Caco-2 (cell line): ENCODE data around the gene CPED1. TPM values are rescaled to one million over a fixed set of nuclear protein-coding genes. Genes with fewer than 3 reads are reported as not detected.

ENCODE experiments used
- BruUV-seq: library from RNA; stranded (reverse); fragments of 400-500 nt; replicated peaks from 2 replicates; lab custom pipeline; 2021; lab: Mats Ljungman, UMichigan
- CTCF ChIA-PET: fragments of 300-600 bp; sonication (Branson Sonifier 250); formaldehyde crosslinking; loops from one replicate; lab custom pipeline; 2022; ENCODE audit warnings: antibody characterized with exemption; lab: Charles Lee
- POLR2A ChIA-PET: fragments of 300-600 bp; sonication (Branson Sonifier 250); formaldehyde crosslinking; loops from one replicate; lab custom pipeline; 2022; ENCODE audit warnings: antibody characterized with exemption; lab: Charles Lee
- DNase-seq, 2 experiments: peaks; one replicate each; pipeline versions ENCODE4 v3.0.0 to v3.0.0-alpha.2; 2020 to 2022
- H3K27me3 ChIP-seq: replicated peaks from 2 replicates; pipeline ENCODE4 v1.6.0; 2011; ENCODE audit warnings: low read length; ENCODE audit not compliant: control insufficient read depth, insufficient read depth
- H3K36me3 ChIP-seq: 2 replicates; pipeline ENCODE4 v1.5.1; 2011; ENCODE audit warnings: low read length; ENCODE audit not compliant: control insufficient read depth, insufficient read depth
- H3K4me1 ChIP-seq: fragments of 250-450 bp; sonication (Bioruptor Pico); 2 replicates; pipeline ENCODE4 v1.5.1; 2020; ENCODE audit warnings: mild to moderate bottlenecking
- H3K4me3 ChIP-seq: 2 replicates; pipeline ENCODE4 v1.5.1; 2011; ENCODE audit warnings: low read depth, mild to moderate bottlenecking, control low read depth, low read length
- H3K9me3 ChIP-seq: fragments of 250-450 bp; sonication (Bioruptor Pico); 2 replicates; pipeline ENCODE4 v1.5.1; 2020; ENCODE audit warnings: mild to moderate bottlenecking, moderate library complexity
- H3K27ac Mint-ChIP-seq: one replicate; pipeline ENCODE4 v1.8.0; 2022; ENCODE audit warnings: mixed read lengths; ENCODE audit not compliant: unreplicated experiment
- H3K27me3 Mint-ChIP-seq: one replicate; pipeline ENCODE4 v1.8.0; 2022; ENCODE audit warnings: mixed read lengths; ENCODE audit not compliant: insufficient read depth, unreplicated experiment
- H3K36me3 Mint-ChIP-seq: one replicate; pipeline ENCODE4 v1.8.0; 2022; ENCODE audit warnings: mild to moderate bottlenecking, mixed read lengths; ENCODE audit not compliant: insufficient read depth, unreplicated experiment
- H3K4me1 Mint-ChIP-seq: one replicate; pipeline ENCODE4 v1.8.0; 2022; ENCODE audit warnings: low read depth, mixed read lengths; ENCODE audit not compliant: unreplicated experiment
- H3K4me3 Mint-ChIP-seq: one replicate; pipeline ENCODE4 v1.8.0; 2022; ENCODE audit warnings: mild to moderate bottlenecking, moderate library complexity, mixed read lengths; ENCODE audit not compliant: unreplicated experiment
- H3K9me3 Mint-ChIP-seq: one replicate; pipeline ENCODE4 v1.8.0; 2022; ENCODE audit warnings: mixed read lengths; ENCODE audit not compliant: unreplicated experiment
- CTCF ChIP-seq, 2 experiments: fragments of 200-600 bp in 1 of 2; IDR thresholded peaks; 1 replicate in 1 of 2; 2 replicates in 1 of 2; pipeline versions ENCODE4 v1.5.1 to v1.8.0; 2011 to 2022; ENCODE audit warnings: antibody characterized with exemption in 1 of 2, control low read depth in 1 of 2, inconsistent platforms in 1 of 2, low read depth in 1 of 2, low read length in 1 of 2, mild to moderate bottlenecking in 1 of 2, moderate library complexity in 1 of 2; ENCODE audit not compliant: insufficient read depth in 1 of 2, severe bottlenecking in 1 of 2, unreplicated experiment in 1 of 2
- intact Hi-C: fragments of 100-400 bp; cut with micrococcal nuclease; formaldehyde crosslinking; loops from one replicate; pipeline ENCODE4 v1.10.0; 2022; ENCODE audit not compliant: unreplicated experiment
- total RNA-seq: library from RNA; stranded (reverse); gene quantifications from 2 replicates; pipeline ENCODE4 v1.2.3, GENCODE V29; 2022

The CPED1 gene
- total RNA-seq, 1 experiment from 2014 or later: 0.23 TPM

- Histone ChIP-seq H3K36me3 (no peaks in the 10 kb centered on the region), H3K4me1 (0 out of 2 replicates have a peak, but pooled peaks cover 5% of the 10 kb centered on the region), H3K9me3 (no peaks in the 10 kb centered on the region), H3K27me3 (peaks cover 4% of the 10 kb centered on the region; the same call in 1 of the 2 replicates), H3K4me3 (no peak overlapping the region)
- Mint-ChIP-seq H3K27me3 (peaks cover 31% of the 10 kb centered on the region), H3K9me3 (no peaks in the 10 kb centered on the region), H3K4me3 (no peak overlapping the region), H3K4me1 (peaks cover 5% of the 10 kb centered on the region), H3K36me3 (no peaks in the 10 kb centered on the region), H3K27ac (no peak overlapping the region)
- ChIA-PET POLR2A (no interaction called here), CTCF (no interaction called here)
- intact Hi-C loops: no loop called here
- TF ChIP-seq CTCF (IDR thresholded peaks at IDR 0.05; ENCODE audit: insufficient read depth in 1 of 2, low read depth in 1 of 2, low read length in 1 of 2, severe bottlenecking in 1 of 2, unreplicated experiment in 1 of 2): no peak
- DNase-seq: no peak
- no TSS peak for BruUV-seq
Observed at GRCh38 chr7:121331574-121331973, 343.1 kb downstream of the CPED1 start.

DNA sequence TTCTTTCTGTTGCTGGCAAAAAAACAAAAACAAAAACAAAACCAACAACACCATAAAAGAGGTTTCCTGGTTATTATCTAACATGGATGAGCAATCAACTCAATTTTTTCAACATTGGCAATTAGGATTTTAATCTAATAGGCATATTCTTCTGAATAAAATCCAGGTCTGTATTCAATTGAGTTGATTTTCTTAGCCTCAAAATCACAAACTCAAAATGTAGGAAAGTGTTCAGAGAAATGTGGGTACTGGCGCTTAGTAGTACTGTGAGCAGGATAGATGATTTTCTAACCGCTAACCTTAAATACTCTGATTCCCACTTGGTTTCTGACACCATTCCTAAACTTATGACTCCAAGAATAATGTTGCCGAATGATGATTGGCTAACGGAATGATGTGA is 345.9 kb downstream of the CPED1 start:
- no peaks in the 10 kb centered on the region for H3K9me3 ChIP-seq
- POLR2A ChIA-PET: no interaction called here
- DNase-seq: no peak
- H3K4me1 ChIP-seq: 0 out of 2 replicates have a peak, but pooled peaks cover 5% of the 10 kb centered on the region
- H3K4me3 ChIP-seq: no peak overlapping the region
- Mint-ChIP-seq H3K36me3 (no peaks in the 10 kb centered on the region), H3K4me3 (no peak overlapping the region), H3K27me3 (peaks cover 13% of the 10 kb centered on the region), H3K27ac (no peak overlapping the region), H3K4me1 (peaks cover 5% of the 10 kb centered on the region), H3K9me3 (no peaks in the 10 kb centered on the region)
- no peak for TF ChIP-seq CTCF (IDR thresholded peaks at IDR 0.05; ENCODE audit: insufficient read depth in 1 of 2, low read depth in 1 of 2, low read length in 1 of 2, severe bottlenecking in 1 of 2, unreplicated experiment in 1 of 2)
- CTCF ChIA-PET: no interaction called here
- H3K27me3 ChIP-seq: peaks cover 3% of the 10 kb centered on the region; the same call in 1 of the 2 replicates
- intact Hi-C loops: no loop called here
- H3K36me3 ChIP-seq: no peaks in the 10 kb centered on the region
- BruUV-seq: no TSS peak

GRCh38 chr7:121334875-121335648 is 346.6 kb downstream of the CPED1 start:
- Histone ChIP-seq H3K27me3 (no peaks in the 10 kb centered on the region; the same call in 1 of the 2 replicates), H3K4me1 (0 out of 2 replicates have a peak, but pooled peaks cover 2% of the 10 kb centered on the region), H3K9me3 (no peaks in the 10 kb centered on the region), H3K36me3 (no peaks in the 10 kb centered on the region), H3K4me3 (no peak overlapping the region)
- Mint-ChIP-seq H3K27ac (no peak overlapping the region), H3K36me3 (no peaks in the 10 kb centered on the region), H3K27me3 (peaks cover 12% of the 10 kb centered on the region), H3K4me3 (no peak overlapping the region), H3K4me1 (peaks cover 5% of the 10 kb centered on the region), H3K9me3 (no peaks in the 10 kb centered on the region)
- no TSS peak for BruUV-seq
- TF ChIP-seq CTCF (IDR thresholded peaks at IDR 0.05; ENCODE audit: insufficient read depth in 1 of 2, low read depth in 1 of 2, low read length in 1 of 2, severe bottlenecking in 1 of 2, unreplicated experiment in 1 of 2): no peak
- POLR2A ChIA-PET: no interaction called here
- intact Hi-C loops: no loop called here
- CTCF ChIA-PET: no interaction called here
- DNase-seq: no peak
